CD4-positive, alpha-beta T cell treated with Interleukin-17A for 1 hour (primary cell): ENCODE results near the gene DAPL1.
"Not testable (repeated sequence)": the region's sequence is repeated elsewhere in the genome, so short reads cannot be mapped to it uniquely, and the experiment has no call there.

Experiments used
- DNase-seq: peaks from one replicate; pipeline ENCODE4 v3.0.0-alpha.2; 2020

Gene DAPL1

DNA sequence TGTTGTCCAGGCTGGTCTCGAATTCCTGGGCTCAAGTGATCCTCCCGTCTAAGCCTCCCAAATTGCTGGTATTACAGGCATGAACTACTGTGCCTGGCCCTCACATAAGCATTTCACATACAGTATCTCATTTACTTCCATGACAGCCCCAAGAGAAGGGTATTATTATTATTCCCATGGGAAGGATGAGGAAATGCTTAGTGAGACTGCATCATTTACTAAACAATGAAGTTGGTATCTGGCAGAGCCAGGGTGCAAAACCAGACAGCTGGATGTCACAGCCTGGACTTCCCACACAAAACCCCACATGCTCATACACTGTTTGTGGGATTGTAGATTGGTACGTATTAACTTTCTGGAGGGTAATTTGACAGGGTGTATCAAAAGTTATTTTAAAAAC lies 29.9 kb downstream of the DAPL1 start:
- DNase-seq, result no peak

DNA sequence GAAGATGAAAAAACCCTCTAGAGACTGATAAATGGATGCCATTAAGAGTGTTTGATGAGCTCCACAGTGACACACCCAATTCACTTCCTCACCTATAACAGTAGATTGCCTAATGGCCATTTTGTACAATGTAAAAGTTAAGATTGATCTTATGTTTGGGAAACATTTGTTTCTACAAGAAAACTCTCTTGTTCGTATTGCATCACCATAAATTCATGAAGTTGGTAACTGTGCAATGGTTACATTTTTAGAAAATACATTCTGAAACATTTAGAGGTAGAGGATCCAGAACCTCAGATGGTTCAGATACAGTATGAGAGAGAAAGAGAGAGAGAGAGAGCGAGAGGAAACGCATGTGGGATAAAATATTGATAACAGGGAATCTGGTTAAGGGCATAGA lies 31.8 kb downstream of the DAPL1 start:
- no peak for DNase-seq

- no peak for DNase-seq
Measured at GRCh38 chr2:158828378-158829164, 33.5 kb downstream of the DAPL1 start.

DNA sequence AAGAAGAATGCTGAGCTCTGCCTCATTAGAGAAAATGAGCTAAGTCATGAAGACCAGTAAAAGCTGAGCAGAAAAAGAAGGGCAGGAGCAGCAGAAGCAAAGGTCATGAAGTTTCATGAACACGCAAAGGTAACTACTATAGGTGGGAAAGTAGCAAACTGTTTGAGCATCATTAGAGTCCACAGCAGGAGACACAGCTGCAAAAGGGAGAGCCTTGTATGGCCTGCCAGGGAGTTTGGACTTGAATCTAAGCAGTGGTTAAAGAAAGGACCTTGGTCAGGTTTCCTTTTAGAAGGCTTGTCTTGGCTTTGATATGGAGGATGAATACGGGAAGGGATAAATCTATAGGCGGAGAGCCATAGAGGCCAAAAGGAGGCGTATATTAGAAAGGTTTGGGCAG lies 34.0 kb downstream of the DAPL1 start:
- no peak for DNase-seq

GRCh38 chr2:158830201-158830600 lies 35.1 kb downstream of the DAPL1 start:
- no peak for DNase-seq

- no peak for DNase-seq
Measured at GRCh38 chr2:158835431-158835830, 40.3 kb downstream of the DAPL1 start.

- no peak for DNase-seq
Measured at GRCh38 chr2:158837645-158838044, 42.5 kb downstream of the DAPL1 start.

- no peak for DNase-seq
Measured at GRCh38 chr2:158841850-158842249, 46.7 kb downstream of the DAPL1 start.

- DNase-seq, result no peak
Measured at GRCh38 chr2:158845444-158845843, 50.3 kb downstream of the DAPL1 start.

- no peak for DNase-seq
Measured at GRCh38 chr2:158845859-158846258, 50.7 kb downstream of the DAPL1 start.

DNA sequence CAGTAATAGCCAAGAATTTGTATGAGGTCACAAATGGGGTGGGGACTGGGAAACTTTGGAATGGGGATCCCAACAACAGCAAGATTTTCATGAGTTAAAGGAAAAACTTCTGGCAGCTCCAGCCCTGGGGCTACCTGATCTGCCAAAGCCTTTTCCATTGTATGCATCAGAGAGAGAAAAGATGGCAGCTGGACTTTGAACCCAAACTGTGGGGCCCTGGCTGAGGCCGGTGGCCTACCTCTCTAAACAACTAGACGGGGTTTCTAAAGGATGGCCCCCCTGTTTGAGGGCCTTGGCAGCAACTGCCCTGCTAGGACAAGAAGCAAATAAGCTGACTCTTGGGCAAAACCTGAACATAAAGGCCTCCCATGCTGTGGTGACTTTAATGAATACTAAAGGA lies 52.4 kb downstream of the DAPL1 start:
- DNase-seq, result not testable (repeated sequence)

DNA sequence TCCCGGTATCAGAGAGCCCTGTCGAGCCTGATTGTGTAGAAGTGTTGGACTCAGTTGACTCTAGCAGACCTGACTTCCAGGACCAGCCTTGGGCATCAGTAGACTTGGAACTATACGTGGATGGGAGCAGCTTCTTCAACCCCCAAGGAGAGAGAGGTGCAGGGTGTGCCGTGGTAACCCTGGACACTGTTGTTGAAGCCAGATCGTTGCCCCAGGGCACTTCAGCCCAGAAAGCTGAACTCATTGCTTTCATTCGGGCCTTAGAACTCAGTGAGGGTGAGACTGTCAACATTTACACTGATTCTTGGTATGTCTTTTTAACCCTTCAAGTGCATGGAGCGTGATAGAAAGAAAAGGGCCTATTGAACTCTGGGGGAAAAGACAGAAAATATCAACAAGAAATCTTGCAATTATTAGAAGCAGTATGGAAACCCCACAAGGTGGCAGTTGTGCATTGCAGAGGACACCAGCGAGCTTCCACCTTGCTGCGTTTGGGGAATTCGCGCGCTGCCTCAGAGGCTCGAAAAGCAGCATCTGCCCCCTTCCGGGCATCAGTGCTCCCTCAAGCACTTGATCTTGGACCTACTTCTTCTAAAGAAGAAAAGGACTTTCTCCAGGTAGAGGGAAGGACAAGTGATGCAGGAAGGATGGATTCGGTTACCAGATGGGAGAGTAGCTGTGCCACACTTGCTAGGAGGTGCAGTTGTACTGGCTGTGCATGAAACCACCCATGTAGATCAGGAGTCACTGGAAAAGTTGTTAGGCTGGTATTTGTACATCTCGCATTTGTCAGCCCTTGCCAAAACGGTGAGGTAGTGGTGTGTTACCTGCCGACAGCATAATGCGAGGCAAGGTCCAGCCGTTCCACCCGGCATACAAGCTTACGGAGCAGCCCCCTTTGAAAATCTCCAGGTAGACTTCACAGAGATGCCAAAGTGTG lies 53.2 kb downstream of the DAPL1 start:
- not testable (repeated sequence) for DNase-seq

DNA sequence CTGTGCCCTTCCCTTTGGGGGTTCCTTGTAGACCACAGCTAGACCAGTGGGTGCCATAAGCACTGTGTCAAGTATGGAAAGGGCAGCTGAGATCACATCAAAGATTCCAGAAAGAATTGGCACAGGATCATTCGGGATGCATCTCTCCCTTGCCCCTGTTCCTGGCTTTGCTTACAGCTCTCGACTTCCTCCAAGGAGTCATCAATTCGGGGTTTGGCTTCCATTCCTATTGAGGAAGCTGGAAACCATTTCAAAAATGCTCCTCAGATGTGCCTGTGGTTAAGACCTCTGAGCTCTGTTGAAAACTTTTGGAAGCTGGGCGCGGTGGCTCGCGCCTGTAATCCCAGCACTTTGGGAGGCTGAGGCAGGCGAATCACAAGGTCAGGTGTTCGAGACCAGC lies 65.1 kb downstream of the DAPL1 start:
- DNase-seq, result not testable (repeated sequence)

DNA sequence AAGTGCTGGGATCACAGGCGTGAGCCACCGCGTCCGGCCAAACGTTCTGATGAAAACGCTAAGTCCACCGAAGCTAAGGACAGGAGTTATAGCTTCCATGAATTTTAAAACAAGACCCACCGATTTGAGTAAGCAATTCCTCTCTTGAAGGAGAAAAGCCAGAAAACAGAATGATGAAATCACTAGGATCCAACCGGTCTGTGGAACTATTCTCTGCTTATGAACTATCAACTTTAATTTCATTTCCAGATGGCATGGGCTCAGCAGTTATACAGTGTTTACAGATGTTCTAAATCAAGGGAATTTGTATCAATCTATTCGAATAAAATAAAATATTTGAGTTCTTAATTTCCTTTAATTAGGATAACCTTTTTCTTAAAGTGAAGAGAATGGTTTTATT lies 66.5 kb downstream of the DAPL1 start:
- not testable (repeated sequence) for DNase-seq

GRCh38 chr2:158865469-158865868 lies 70.4 kb downstream of the DAPL1 start:
- DNase-seq, result not testable (repeated sequence)
